Pancreas (tissue), 10 donors: Measurements from ENCODE around the gene CDH24. TPM values are rescaled to one million over a fixed set of nuclear protein-coding genes. Genes with fewer than 3 reads are reported as not detected.

Experiments
- ATAC-seq, 4 donors: fragments of 200-7000 bp; cut with Tn5 transposase; one replicate each; pipeline versions ENCODE4 v1.8.0 to v1.9.1; 2020; ENCODE audit warnings: mild to moderate bottlenecking in 4 of 4, moderate library complexity in 4 of 4
- DNase-seq, 6 donors: peaks; one replicate each; pipeline ENCODE4 v3.0.0-alpha.2; 2020
- FAIRE-seq: peaks from 2 replicates; lab custom pipeline; 2012; peaks lifted over from hg19 to GRCh38; lab: Jason Lieb, UNC
- H3K27ac ChIP-seq, 4 donors: fragments of 200-600 bp; sonication (generic); 1 replicate in 3 of 4; 2 replicates in 1 of 4; pipeline versions ENCODE4 v1.5.0 to v1.8.0; 2020
- H3K27me3 ChIP-seq, 4 donors: fragments of 200-600 bp; one replicate each; pipeline ENCODE4 v1.8.0; 2021
- H3K36me3 ChIP-seq, 3 donors: fragments of 200-600 bp; sonication (generic) in 1 of 3; one replicate each; pipeline versions ENCODE4 v1.5.0 to v1.8.0; 2020 to 2021
- H3K4me1 ChIP-seq, 3 donors: fragments of 200-600 bp; one replicate each; pipeline ENCODE4 v1.8.0; 2021
- H3K4me3 ChIP-seq, 4 donors: fragments of 200-600 bp; sonication (generic) in 2 of 4; one replicate each; pipeline versions ENCODE4 v1.5.0 to v1.8.0; 2020 to 2021
- H3K9me3 ChIP-seq, 4 donors: fragments of 200-600 bp; one replicate each; pipeline ENCODE4 v1.8.0; 2021
- WGBS, 2 donors: extraction: QIAGEN DNeasy Blood & Tissue Kit; methylation state at CpG; one replicate each; pipeline ENCODE4 v1.1.7; 2013; 5-methylcytosine and 5-hydroxymethylcytosine counted together
- intact Hi-C, 3 donors: fragments of 100-400 bp; cut with DNase I; formaldehyde crosslinking; loops; one replicate each; pipeline versions ENCODE4 v1.11.1 to v1.14.2; 2022
- polyA plus RNA-seq, 2 donors: library from polyadenylated mRNA; stranded (reverse); fragments of 200-250 nt; gene quantifications; one replicate each; pipeline ENCODE4 v1.2.3, GENCODE V29; 2013
- total RNA-seq, 6 donors: library from RNA; stranded (reverse); fragmentation: NEBNext Ultra II Directional in 4 of 6; extraction: Animal tissue kit (Norgen Biotek cat#: 25700) in 4 of 6; gene quantifications; one replicate each; pipeline versions ENCODE4 v1.2.1 to v1.2.4, GENCODE V29; 2021 to 2023
- TF ChIP-seq, protein P1 (sequence below), 4 donors: fragments of 200-600 bp; sonication (generic) in 3 of 4; IDR thresholded peaks; one replicate each; pipeline versions ENCODE4 v1.5.0 to v1.8.0; 2021; ENCODE audit warnings: antibody characterized with exemption in 4 of 4
- donor health status: healthy with polysubstance abuse.
- donor health status: DM: no; HTN: no; CAD: no; lungs with moderate emphysema.
- donor health status: DM: no; HTN: no; CAD: no.
- donor health status: control.
- donor health status: control.
- donor health status: Bipolar disorder and iron deficiency.
- donor health status: DM: yes; HTN: yes; CAD: no.
- donor health status: DM: no; HTN: no; CAD: no.
- donor health status: DM: no; HTN: no; CAD: no.
- donor health status: DM: yes; HTN: yes; CAD: no.

The CDH24 gene
- total and polyA plus RNA-seq, 8 donors: 0.91 to 11.8 (median 1.6) TPM

DNA sequence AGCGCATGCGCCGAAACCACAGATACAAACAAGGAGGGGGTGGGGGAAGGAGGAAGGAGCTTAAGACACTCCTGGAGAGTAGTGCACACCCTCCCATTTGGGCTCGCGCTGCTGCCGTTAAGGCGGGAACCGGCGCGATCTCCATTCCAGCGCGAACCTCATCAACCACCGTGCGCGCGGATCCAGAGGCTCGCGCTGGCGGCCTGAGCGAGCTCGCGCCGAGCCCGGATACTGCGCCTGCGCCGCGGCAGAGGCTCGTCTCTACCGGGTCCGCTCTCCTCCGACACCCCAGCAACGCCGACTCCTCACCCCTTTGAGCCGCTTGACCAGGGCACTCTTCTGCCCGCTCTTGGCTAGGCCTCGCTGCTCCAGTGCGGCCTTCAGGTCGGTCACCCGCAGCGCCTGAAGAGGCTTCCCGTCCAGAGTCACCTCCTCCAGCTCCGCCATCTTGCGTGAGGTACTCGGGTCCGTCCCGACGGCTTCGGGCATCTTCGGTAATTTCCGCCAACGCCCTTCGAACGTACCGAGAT lies 37.4 kb upstream of the CDH24 start, which contains the start of gene ACIN1:
Gene ACIN1, minus strand, starts transcription at position 471 of the 530 bp plus-strand sequence. Its CDS starts 24 bp downstream, at position 447.
- Histone ChIP-seq H3K36me3 (peaks cover 0 to 32% (median 13%) of the 10 kb centered on the region in 3 donors), H3K27ac (peak within 1 kb of the TSS; percentile 82 to 97 (median 92)), H3K27me3 (no peaks in the 10 kb centered on the region), H3K9me3 (no peaks in the 10 kb centered on the region), H3K4me3 (peak within 1 kb of the TSS; percentile 60 to 84 (median 79)), H3K4me1 (peaks cover 8 to 27% (median 26%) of the 10 kb centered on the region in 3 donors)
- TF ChIP-seq, protein P1, sequence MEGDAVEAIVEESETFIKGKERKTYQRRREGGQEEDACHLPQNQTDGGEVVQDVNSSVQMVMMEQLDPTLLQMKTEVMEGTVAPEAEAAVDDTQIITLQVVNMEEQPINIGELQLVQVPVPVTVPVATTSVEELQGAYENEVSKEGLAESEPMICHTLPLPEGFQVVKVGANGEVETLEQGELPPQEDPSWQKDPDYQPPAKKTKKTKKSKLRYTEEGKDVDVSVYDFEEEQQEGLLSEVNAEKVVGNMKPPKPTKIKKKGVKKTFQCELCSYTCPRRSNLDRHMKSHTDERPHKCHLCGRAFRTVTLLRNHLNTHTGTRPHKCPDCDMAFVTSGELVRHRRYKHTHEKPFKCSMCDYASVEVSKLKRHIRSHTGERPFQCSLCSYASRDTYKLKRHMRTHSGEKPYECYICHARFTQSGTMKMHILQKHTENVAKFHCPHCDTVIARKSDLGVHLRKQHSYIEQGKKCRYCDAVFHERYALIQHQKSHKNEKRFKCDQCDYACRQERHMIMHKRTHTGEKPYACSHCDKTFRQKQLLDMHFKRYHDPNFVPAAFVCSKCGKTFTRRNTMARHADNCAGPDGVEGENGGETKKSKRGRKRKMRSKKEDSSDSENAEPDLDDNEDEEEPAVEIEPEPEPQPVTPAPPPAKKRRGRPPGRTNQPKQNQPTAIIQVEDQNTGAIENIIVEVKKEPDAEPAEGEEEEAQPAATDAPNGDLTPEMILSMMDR (IDR thresholded peaks at IDR 0.05): no peak
- ATAC-seq (peak; percentile 55 to 68 (median 67)), FAIRE-seq (no peak), DNase-seq (peak in 3 of 6 donors; percentile 70 to 99 (median 99))
- 1% methylated on average over 55 of the region's 55 CpGs for WGBS, 2 donors
- intact Hi-C loops: no loop called here

DNA sequence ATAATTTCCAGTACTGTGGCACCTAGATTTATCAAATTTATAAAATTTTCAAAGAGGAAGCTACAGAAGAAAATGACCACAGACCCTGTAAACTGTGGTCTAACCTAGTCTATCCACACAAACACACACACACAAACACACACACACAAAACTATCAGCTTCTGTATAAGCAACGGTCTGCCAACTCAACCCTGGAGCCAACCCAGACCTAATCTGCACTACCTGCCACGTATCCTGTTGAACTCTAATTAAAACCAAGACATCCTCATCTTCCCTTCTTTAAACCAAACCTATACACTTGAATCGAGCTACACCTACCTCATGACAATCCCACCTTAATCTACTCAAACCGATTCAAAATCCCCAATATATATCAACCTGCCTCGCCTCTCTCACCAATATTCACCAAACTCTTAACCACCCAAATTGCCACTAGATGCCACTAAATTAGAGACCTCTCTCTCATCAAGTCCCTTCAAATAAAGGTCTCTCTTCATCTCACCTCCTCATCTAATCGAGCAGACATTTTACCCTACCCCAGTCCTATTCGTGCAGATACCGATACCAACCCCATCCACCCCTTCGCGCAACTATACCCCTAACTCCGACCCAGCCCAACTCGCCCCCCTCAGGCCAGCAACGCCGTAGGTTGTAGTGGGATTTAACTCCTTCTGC lies 36.8 kb upstream of the CDH24 start:
- TF ChIP-seq, protein P1 (IDR thresholded peaks at IDR 0.05): no peak
- Histone ChIP-seq H3K9me3 (no peaks in the 10 kb centered on the region), H3K4me3 (peak overlapping the region; percentile 60 to 84 (median 79)), H3K36me3 (peaks cover 0 to 38% (median 18%) of the 10 kb centered on the region in 3 donors), H3K27me3 (no peaks in the 10 kb centered on the region), H3K4me1 (peaks cover 5 to 25% (median 24%) of the 10 kb centered on the region in 3 donors), H3K27ac (peak overlapping the region; percentile 81 to 97 (median 92))
- intact Hi-C loops: no loop called here
- no peak for ATAC-seq
- DNase-seq: peak in 1 of 6 donors; percentile 11
- no peak for FAIRE-seq
- WGBS, 2 donors: 0% methylated on average over 14 of the region's 14 CpGs

DNA sequence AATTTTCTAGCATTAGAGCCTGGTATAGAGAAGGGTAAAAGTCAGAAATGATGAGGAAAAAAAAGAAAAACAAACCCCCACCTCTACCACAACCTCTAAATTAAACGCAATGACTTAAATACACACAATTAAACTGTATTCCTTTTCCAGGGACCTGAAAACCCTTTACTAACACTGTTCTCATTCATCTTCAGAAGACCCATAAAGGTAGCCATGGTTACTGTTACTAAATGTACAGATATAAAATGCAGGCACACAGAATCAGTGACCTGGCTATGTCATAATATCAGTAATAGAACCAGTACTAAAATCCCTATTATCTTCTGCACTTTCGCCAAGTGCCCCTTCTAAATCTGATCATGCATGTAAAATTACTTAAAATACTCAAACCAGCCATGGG lies 36.2 kb upstream of the CDH24 start:
- Histone ChIP-seq H3K9me3 (no peaks in the 10 kb centered on the region), H3K36me3 (peaks cover 0 to 40% (median 18%) of the 10 kb centered on the region in 3 donors), H3K4me1 (peaks cover 5 to 21% (median 18%) of the 10 kb centered on the region in 3 donors), H3K27ac (no peak overlapping the region), H3K27me3 (no peaks in the 10 kb centered on the region), H3K4me3 (peak overlapping the region in 2 of 4 donors; percentile 60 to 80)
- no peak for FAIRE-seq
- ATAC-seq: no peak
- TF ChIP-seq, protein P1 (IDR thresholded peaks at IDR 0.05): no peak
- no peak for DNase-seq
- intact Hi-C loops: no loop called here
- 41 to 63% methylated on average over 2 of the region's 2 CpGs for WGBS, 2 donors

DNA sequence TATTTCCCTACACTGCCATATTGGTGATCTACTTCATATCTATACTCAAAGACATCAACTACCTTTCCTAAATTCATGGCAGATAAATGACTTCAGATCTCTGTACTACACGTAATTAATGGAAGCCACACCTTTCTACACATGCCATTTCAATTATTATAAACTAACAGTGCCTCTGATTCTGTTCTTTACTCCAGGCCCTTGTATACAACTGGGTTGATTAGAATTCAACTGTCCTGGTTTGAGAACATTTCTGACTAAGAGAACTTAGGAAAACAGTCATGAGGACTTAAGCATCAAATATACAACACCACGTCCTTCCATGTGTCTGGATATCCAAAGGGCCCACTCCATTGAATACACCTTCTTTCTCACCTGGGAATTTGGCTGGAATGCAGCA lies 35.8 kb upstream of the CDH24 start:
- DNase-seq: no peak
- no peak overlapping the region for H3K4me3 ChIP-seq
- H3K27ac ChIP-seq: no peak overlapping the region
- WGBS, 2 donors: 65 to 70% methylated on average over 2 of the region's 2 CpGs
- no peak for FAIRE-seq
- ATAC-seq: no peak
- TF ChIP-seq, protein P1 (IDR thresholded peaks at IDR 0.05): no peak
- no peaks in the 10 kb centered on the region for H3K9me3 ChIP-seq
- no peaks in the 10 kb centered on the region for H3K27me3 ChIP-seq
- intact Hi-C loops: no loop called here
- H3K4me1 ChIP-seq: peaks cover 5 to 21% (median 18%) of the 10 kb centered on the region in 3 donors
- peaks cover 0 to 36% (median 18%) of the 10 kb centered on the region in 3 donors for H3K36me3 ChIP-seq
